ENCODE measurements around the gene MTOR.
"Not testable (repeated sequence)": the region's sequence is repeated elsewhere in the genome, so short reads cannot be mapped to it uniquely, and the experiment has no call there.

Gene MTOR

DNA sequence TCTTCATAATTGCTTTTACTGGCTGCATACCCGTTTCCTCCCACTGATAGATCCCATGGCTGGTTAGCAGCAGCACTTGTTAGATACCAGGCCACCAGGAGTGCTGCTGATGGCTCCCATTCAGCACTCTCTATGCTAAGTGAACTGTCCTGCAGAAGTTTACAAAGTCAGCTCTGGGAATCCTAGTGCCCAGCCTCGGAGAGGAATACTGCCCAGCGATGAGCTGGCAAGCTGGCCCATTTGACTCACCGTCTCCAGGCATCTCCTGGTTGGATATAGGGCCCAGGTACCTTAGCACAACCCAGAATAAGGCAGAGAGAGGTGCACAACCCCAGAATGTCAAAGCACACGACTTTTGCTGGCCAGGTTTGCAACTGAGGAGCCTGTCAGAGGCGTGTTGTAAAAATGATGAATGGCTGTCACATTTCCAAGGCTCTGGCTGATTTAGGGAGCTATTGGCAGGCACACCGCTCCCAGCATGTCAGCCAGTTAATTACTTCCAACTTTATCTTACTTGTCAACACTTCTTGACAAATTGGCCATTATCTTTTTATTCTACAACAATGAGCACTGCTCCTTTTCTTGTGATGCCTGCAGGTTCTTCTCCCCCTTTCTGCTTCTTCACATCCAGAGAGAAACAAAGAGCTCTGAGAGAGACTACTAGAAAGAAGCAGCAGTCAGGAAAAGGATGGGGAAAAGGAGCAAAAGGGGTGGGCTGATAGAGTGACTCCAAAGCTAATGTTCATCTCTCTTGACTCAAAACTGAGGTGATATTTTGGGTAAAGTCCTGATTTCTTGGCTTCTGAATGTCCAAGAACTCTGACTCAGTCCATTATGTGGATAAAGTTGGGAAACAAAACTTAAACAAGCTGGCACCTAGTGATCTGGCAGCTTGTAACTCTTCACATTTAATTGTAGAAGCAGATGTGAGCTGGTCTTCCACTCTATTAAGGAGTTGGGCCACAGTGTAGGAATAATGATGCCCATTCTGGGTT lies 84.0 kb downstream of the MTOR start:
- no peak for DNase-seq

GRCh38 chr1:11176081-11176706 lies 86.2 kb downstream of the MTOR start:
- no peak for DNase-seq

DNA sequence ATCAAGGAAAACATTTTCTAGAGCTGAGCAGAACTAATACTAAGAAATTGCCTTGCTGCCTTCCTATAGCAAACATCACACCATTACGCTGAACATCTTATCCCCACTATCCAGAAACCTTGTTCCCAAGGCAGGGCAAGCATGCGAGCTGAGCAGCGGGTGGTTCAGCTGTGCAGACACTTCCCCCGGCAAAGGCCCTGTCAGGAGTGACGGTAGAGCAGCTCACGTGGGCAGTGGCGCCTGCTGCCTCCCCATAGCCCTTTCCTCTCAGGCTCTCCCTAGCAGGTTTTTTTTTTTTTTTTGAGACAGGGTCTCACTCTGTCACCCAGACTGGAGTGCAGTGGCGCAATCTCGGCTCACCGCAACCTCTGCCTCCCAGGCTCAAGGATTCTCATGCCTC lies 86.9 kb downstream of the MTOR start:
- DNase-seq: no peak

DNA sequence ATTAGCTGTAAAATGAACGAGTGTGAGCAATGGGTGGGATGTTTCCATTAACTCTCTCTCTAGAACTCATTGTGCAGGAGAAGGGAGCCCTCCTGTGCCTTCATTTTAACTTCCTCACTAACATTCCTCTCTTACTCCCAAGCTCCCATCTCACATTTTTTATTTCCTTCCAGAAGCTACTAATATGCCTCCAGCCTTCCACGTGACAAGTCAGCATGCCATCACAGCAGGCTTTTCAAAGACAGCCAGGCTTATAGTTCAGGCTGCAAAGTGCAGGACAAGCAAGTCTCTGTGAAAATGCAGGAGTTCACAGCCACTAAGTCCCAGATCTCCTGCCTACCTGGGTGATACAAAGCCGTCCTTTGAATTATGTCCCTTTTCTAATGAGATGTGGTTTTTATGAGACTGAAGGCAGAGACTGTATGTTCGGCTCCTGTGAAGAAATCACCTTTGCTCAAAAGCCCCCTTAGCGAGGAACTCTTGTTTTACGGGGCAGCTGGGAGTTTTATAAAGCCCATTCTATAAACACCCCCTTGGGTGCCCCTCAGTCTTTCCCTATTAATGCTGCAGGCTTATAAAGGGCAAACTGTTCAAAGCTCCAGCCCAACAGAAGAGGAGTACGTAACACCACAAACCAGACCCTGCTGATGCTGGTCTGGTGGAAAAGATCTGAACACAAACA lies 87.9 kb downstream of the MTOR start:
- no peak for DNase-seq

GRCh38 chr1:11170102-11170501 lies 92.2 kb downstream of the MTOR start:
- no peak for DNase-seq

DNA sequence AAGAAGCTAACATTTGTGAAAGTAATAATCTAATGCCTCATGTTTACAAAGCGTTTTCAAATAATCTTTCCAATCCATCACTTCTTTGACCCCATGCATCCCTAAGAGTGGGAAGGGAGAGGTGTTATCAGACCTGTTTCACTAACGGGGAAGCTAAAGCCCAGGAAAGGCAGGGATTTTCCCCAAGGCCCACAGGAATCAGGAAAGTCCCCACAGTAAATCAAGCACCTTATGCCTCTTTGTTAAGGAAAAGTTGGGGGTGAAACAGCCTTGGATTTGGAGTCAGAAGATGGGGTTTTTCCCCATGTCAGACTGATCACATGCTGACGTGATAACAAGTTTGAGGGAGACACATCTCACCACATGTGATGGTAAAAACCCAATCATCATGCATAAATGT lies 93.1 kb downstream of the MTOR start:
- no peak for DNase-seq

GRCh38 chr1:11168731-11169130 lies 93.6 kb downstream of the MTOR start:
- no peak for DNase-seq

GRCh38 chr1:11166744-11167143 lies 95.6 kb downstream of the MTOR start:
- DNase-seq: not testable (repeated sequence)

DNA sequence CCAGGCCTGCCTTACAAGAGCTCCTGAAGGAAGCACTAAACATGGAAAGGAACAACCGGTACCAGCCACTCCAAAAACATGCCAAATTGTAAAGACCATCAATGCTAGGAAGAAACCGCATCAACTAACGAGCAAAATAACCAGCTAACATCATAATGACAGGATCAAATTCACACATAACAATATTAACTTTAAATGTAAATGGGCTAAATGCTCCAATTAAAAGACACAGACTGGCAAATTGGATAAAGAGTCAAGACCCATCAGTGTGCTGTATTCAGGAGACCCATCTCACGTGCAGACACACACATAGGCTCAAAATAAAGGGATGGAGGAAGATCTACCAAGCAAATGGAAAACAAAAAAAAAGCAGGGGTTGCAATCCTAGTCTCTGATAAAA lies 99.6 kb downstream of the MTOR start:
- DNase-seq: not testable (repeated sequence)

- no peak for DNase-seq
These were observed 103.5 kb downstream of the MTOR start for GRCh38 chr1:11158720-11159321.

DNA sequence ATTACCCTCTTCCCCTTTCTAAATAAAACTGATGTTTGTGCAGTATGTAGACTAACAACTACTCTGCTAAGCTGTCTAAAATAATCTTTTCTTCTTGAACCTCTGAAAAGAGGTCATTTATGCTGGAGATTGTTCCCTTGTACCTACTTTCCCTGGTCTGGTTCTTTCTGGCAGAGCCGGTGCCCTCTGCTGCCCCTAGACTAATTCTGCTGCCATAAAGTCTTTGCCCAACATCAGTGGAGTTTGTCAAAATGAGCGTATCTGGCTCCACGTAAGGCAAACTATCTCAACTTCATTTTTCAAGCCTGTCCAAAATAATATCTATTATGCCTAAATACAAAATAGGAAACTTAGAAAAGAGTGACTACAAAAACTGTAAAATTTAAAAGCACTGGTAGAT lies 104.1 kb downstream of the MTOR start:
- no peak for DNase-seq

GRCh38 chr1:11157867-11158266 lies 104.5 kb downstream of the MTOR start:
- no peak for DNase-seq

GRCh38 chr1:11157394-11157793 lies 105.0 kb downstream of the MTOR start:
- DNase-seq: no peak

GRCh38 chr1:11156963-11157362 lies 105.4 kb downstream of the MTOR start:
- no peak for DNase-seq

DNA sequence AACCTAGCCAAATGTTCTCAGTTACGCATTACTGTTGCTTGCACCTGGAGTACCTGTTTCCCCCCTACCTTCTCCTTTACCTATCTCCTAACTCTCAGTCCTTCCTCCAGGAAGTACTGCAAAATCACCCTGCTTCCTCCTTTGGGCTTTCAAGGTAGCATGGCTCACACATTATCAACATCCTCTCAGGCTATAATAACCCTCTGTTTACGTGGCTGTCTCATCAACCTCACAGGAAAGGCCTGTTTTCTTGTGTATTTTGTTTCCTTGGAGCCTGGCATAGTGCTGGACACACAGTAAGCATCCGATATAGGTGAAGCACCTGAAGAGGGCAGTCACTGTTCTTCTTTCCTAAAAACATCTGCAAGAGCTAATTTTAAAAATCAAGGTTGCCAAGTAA lies 105.9 kb downstream of the MTOR start:
- DNase-seq: no peak

DNA sequence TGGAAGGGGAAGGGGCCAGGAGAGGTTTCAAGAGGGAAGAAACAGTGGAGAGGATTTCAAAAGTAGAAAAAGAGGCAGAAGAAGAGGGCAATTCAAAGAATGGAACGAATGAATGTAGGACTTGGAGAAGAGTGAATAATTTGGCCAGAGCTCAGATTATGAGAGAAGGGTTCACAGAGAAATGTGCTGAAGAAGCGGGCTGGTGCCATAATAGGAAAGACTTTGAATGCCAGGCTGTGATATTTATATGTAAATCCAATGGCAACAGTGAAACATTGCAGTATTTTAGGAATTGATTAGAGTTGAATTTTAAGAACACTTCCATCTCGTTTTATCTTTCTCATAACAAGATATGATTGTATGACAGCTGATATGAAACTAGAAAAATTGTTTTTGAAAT lies 109.2 kb downstream of the MTOR start:
- no peak for DNase-seq

DNA sequence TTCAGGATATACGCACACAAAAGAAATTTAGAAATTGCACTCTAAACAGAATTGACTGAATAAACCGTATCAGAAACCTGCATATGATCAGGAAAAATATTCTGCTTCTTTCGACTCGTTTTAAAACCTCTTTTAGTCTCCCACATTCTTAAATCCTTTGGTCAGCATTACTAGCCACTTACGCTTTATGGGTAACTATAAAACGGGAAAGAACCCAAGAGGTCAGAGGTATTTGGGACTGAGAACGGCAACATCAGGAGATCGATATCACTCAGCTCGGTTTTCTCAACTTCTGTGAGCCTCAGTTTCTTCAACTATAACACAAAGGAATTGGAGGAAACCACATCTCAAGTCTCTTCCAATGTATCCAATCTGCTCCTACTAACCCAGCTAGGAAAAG lies 109.6 kb downstream of the MTOR start:
- DNase-seq: no peak

- no peak for DNase-seq
These were observed 110.3 kb downstream of the MTOR start for GRCh38 chr1:11151826-11152612.

DNA sequence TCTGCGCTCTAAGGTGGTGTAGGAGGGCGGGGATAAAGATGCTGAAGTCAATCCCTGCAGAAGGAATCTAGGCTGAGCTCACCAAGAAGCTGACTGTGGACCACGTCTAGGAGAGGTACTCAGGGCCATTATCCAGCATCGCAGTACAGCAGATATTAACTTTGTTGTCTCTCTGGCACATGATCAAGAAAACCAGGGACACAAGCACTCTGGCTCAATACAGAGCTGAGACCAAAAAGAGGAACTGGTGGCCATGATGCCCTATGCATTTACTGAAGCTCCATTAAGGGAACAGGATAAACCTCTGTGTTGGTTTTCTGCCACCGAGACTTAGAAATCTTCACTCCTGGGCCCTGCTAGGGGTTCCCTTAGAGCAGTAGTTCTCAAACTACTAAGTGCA lies 111.2 kb downstream of the MTOR start:
- no peak for DNase-seq

DNA sequence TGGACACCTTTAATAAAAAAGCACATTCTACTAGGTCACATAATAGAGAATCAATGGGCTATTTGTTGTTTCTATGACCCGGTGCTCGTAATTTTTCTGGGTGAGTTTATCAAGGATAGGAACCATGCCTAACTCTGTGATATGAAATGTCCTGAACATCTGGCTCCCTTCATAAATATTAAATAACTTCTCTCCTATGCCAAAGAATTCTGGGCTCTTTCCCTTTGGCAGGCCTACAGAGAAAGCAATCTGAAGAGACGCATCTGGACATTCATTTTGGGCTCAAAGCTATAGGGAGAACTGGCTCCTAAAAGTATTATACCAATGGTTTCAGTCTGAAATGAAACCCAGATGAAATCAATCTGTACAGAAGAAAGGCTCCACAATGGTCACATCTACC lies 112.0 kb downstream of the MTOR start:
- DNase-seq: no peak

DNA sequence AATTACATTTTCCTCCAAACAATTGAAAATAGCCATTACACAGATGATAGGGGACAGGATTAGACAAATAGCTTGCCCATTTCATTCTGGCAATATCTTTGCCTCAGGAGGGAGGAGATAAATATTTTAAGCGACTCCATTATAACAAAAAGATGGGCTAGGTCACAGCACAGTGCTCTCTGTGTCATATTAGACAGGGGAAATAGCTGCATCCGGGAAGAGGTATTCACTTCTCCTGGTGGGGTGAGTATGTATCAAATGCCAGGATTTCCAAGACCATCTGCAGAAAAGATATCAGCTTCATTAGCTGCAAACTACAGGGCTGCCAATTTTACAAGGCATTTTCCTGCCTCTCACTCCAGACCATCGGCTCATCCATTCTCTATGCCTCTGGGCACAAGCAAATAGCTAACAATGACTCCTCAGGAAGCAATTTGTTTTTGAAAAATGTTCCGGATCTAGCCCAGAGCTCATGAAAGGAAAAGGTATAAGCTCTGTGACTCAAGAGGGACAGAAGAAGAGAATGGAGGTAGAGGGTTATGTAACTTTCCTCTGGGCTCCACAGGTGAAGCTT lies 115.1 kb downstream of the MTOR start:
- DNase-seq: no peak

DNA sequence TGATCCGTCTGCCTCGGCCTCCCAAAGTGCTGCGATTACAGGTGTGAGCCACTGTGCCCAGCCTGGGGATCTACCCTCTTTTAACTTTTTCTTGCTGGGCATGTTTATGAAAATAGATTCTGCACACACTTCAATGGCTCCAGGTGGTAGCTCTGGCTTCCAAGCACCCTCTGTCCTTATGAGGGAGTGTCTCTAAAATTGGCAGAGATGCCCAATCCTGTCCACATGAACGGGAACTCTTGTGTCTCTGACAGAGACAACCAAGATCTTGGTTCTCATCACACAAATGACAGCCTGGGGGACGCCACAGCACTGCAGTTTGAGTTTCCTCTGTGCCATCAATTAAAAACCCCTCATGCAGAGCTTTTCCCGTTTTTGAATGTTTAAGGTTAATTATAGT lies 116.6 kb downstream of the MTOR start:
- no peak for DNase-seq
